Activated naive CD4-positive, alpha-beta T cell (primary cell): ENCODE data around the gene PRKD2.

Source experiments
- DNase-seq, 4 experiments: peaks; one replicate each; lab custom pipeline; 2025; lab: John Stamatoyannopoulos, UW

The PRKD2 gene

GRCh38 chr19:46660551-46661019 lies 56.3 kb downstream of the PRKD2 start:
- DNase-seq, result no peak

GRCh38 chr19:46660008-46660517 lies 56.9 kb downstream of the PRKD2 start:
- DNase-seq, result no peak

- no peak for DNase-seq
Observed at GRCh38 chr19:46659151-46660007, 57.5 kb downstream of the PRKD2 start.

GRCh38 chr19:46656541-46656940 lies 60.4 kb downstream of the PRKD2 start:
- no peak for DNase-seq

GRCh38 chr19:46654621-46655152 lies 62.2 kb downstream of the PRKD2 start:
- no peak for DNase-seq

GRCh38 chr19:46650445-46650844 lies 66.5 kb downstream of the PRKD2 start:
- no peak for DNase-seq

GRCh38 chr19:46648961-46649960 lies 67.7 kb downstream of the PRKD2 start:
- DNase-seq, result no peak

- no peak for DNase-seq
Observed at GRCh38 chr19:46648060-46648960, 68.6 kb downstream of the PRKD2 start.

GRCh38 chr19:46646402-46646801 lies 70.5 kb downstream of the PRKD2 start:
- DNase-seq, result no peak

- DNase-seq, result no peak
Observed at GRCh38 chr19:46644720-46645119, 72.2 kb downstream of the PRKD2 start.

- no peak for DNase-seq
Observed at GRCh38 chr19:46640656-46641055, 76.3 kb downstream of the PRKD2 start.

- DNase-seq, result no peak
Observed at GRCh38 chr19:46639358-46640182, 77.3 kb downstream of the PRKD2 start.

GRCh38 chr19:46637224-46637623 lies 79.7 kb downstream of the PRKD2 start:
- DNase-seq, result no peak

GRCh38 chr19:46635920-46636761 lies 80.8 kb downstream of the PRKD2 start, which contains the start of gene GNG8:
Gene GNG8 (minus strand): TSS chr19:46636202. CDS start chr19:46634682, 1,520 bp downstream.
- no peak for DNase-seq

- DNase-seq, result no peak
Observed at GRCh38 chr19:46634656-46635218, 82.2 kb downstream of the PRKD2 start.

GRCh38 chr19:46634045-46634655 lies 82.8 kb downstream of the PRKD2 start:
- peak; percentile 86 to 97 (median 96) for DNase-seq

GRCh38 chr19:46633130-46633529 lies 83.8 kb downstream of the PRKD2 start:
- no peak for DNase-seq

GRCh38 chr19:46631481-46631880 lies 85.4 kb downstream of the PRKD2 start:
- no peak for DNase-seq
